Measurements from ENCODE around the gene DOC2A.
"Not testable (repeated sequence)": the region's sequence is repeated elsewhere in the genome, so short reads cannot be mapped to it uniquely, and the experiment has no call there.

The DOC2A gene

GRCh38 chr16:30010844-30011713 lies at the start of gene DOC2A:
Gene DOC2A (minus strand): TSS chr16:30011027. CDS start chr16:30010222, 805 bp downstream.
- DNase-seq (ENCODE audit: low spot score) = no peak

- no peak for DNase-seq (ENCODE audit: low spot score)
These were observed 49.5 kb upstream of the DOC2A start for GRCh38 chr16:30060346-30060745.

GRCh38 chr16:30054959-30055553 lies 44.2 kb upstream of the DOC2A start:
- DNase-seq (ENCODE audit: low spot score) = peak; percentile 37

GRCh38 chr16:30054451-30054850 lies 43.6 kb upstream of the DOC2A start:
- DNase-seq (ENCODE audit: low spot score) = no peak

- no peak for DNase-seq (ENCODE audit: low spot score)
These were observed 42.7 kb upstream of the DOC2A start for GRCh38 chr16:30053376-30054015.

GRCh38 chr16:30052671-30053372 lies 42.0 kb upstream of the DOC2A start:
- peak; percentile 84 for DNase-seq (ENCODE audit: low spot score)

- DNase-seq (ENCODE audit: low spot score) = no peak
These were observed 40.7 kb upstream of the DOC2A start for GRCh38 chr16:30051518-30051917.

GRCh38 chr16:30049871-30050270 lies 39.0 kb upstream of the DOC2A start:
- DNase-seq (ENCODE audit: low spot score) = no peak

- no peak for DNase-seq (ENCODE audit: low spot score)
These were observed 35.8 kb upstream of the DOC2A start for GRCh38 chr16:30046588-30046987.

- DNase-seq (ENCODE audit: low spot score) = no peak
These were observed 35.4 kb upstream of the DOC2A start for GRCh38 chr16:30046178-30046577.

- DNase-seq (ENCODE audit: low spot score) = peak; percentile 40
These were observed 31.0 kb upstream of the DOC2A start for GRCh38 chr16:30041841-30042240.

- not testable (repeated sequence) for DNase-seq (ENCODE audit: low spot score)
These were observed 29.9 kb upstream of the DOC2A start for GRCh38 chr16:30040690-30041089.

- DNase-seq (ENCODE audit: low spot score) = no peak
These were observed 29.4 kb upstream of the DOC2A start for GRCh38 chr16:30040221-30040620.

- DNase-seq (ENCODE audit: low spot score) = no peak
These were observed 22.4 kb upstream of the DOC2A start for GRCh38 chr16:30033270-30033669.

- DNase-seq (ENCODE audit: low spot score) = peak; percentile 77
These were observed 21.4 kb upstream of the DOC2A start for GRCh38 chr16:30032083-30032819.

- no peak for DNase-seq (ENCODE audit: low spot score)
These were observed 20.7 kb upstream of the DOC2A start for GRCh38 chr16:30031477-30031918.

- DNase-seq (ENCODE audit: low spot score) = no peak
These were observed 20.1 kb upstream of the DOC2A start, which contains the start of gene TLCD3B for GRCh38 chr16:30030841-30031413. Gene TLCD3B (minus strand): TSS chr16:30031271. CDS start chr16:30030527, 744 bp downstream.

GRCh38 chr16:30030011-30030685 lies 19.3 kb upstream of the DOC2A start:
- no peak for DNase-seq (ENCODE audit: low spot score)

GRCh38 chr16:30028438-30029076 lies 17.7 kb upstream of the DOC2A start:
- DNase-seq (ENCODE audit: low spot score) = no peak

Data from hematopoietic multipotent progenitor cell treated with erythropoietin and hydrocortisone succinate and interleukin-3 and kit ligand, for 17 days (in vitro differentiated cells).